A673 (cell line): ENCODE measurements around the gene ARHGEF4. TPM values are rescaled to one million over a fixed set of nuclear protein-coding genes. Genes with fewer than 3 reads are reported as not detected.

Experiments
- BruUV-seq: library from RNA; stranded (reverse); fragments of 400-500 nt; replicated peaks from 2 replicates; lab custom pipeline; 2021; lab: Mats Ljungman, UMichigan
- CTCF ChIA-PET: fragments of 300-600 bp; sonication (Branson Sonifier 250); formaldehyde crosslinking; loops from one replicate; lab custom pipeline; 2022; ENCODE audit warnings: antibody characterized with exemption; lab: Charles Lee
- POLR2A ChIA-PET: fragments of 300-600 bp; sonication (Branson Sonifier 250); formaldehyde crosslinking; loops from one replicate; lab custom pipeline; 2022; ENCODE audit warnings: antibody characterized with exemption; ENCODE audit not compliant: low non-redundant PET; lab: Charles Lee
- DNase-seq: peaks from one replicate; pipeline ENCODE4 v3.0.0-alpha.2; 2015; ENCODE audit warnings: low spot score
- H3K27ac ChIP-seq: fragments of 200-600 bp; sonication (generic); 2 replicates; pipeline ENCODE4 v1.5.1; 2016; ENCODE audit warnings: mixed run types, low read depth, mild to moderate bottlenecking, mixed read lengths, antibody characterized with exemption, low read length; ENCODE audit not compliant: poor library complexity, severe bottlenecking
- H3K27me3 ChIP-seq: fragments of 200-600 bp; sonication (generic); replicated peaks from 2 replicates; pipeline ENCODE4 v1.6.1; 2017; ENCODE audit warnings: mixed run types, low read depth, mild to moderate bottlenecking, mixed read lengths, antibody characterized with exemption, low read length; ENCODE audit not compliant: insufficient read depth, poor library complexity
- H3K36me3 ChIP-seq: fragments of 200-600 bp; sonication (generic); 2 replicates; pipeline ENCODE4 v1.6.1; 2016; ENCODE audit warnings: mixed run types, mild to moderate bottlenecking, mixed read lengths, antibody characterized with exemption, low read length; ENCODE audit not compliant: insufficient read depth, poor library complexity, severe bottlenecking
- H3K4me1 ChIP-seq: fragments of 200-600 bp; sonication (generic); 2 replicates; pipeline ENCODE4 v1.6.1; 2017; ENCODE audit warnings: mixed run types, mild to moderate bottlenecking, mixed read lengths, antibody characterized with exemption, low read length; ENCODE audit not compliant: insufficient read depth, poor library complexity, severe bottlenecking
- H3K4me3 ChIP-seq: fragments of 200-600 bp; sonication (generic); 2 replicates; pipeline ENCODE4 v1.5.1; 2016; ENCODE audit warnings: low read depth, mixed run types, mild to moderate bottlenecking, mixed read lengths, low read length; ENCODE audit not compliant: poor library complexity, severe bottlenecking
- H3K9me3 ChIP-seq: fragments of 200-600 bp; sonication (generic); 2 replicates; pipeline ENCODE4 v1.6.1; 2016; ENCODE audit warnings: mixed run types, low read depth, mild to moderate bottlenecking, mixed read lengths, antibody characterized with exemption, low read length; ENCODE audit not compliant: poor library complexity, severe bottlenecking
- EZH2 ChIP-seq: fragments of 200-600 bp; sonication (generic); IDR thresholded peaks from 2 replicates; pipeline ENCODE4 v1.6.1; 2017; ENCODE audit warnings: borderline replicate concordance, low read depth, mild to moderate bottlenecking, mixed read lengths, antibody characterized with exemption, low read length; ENCODE audit not compliant: poor library complexity, severe bottlenecking
- intact Hi-C: fragments of 100-400 bp; cut with micrococcal nuclease; formaldehyde crosslinking; loops from one replicate; pipeline ENCODE4 v1.10.0; 2022; ENCODE audit not compliant: unreplicated experiment
- total RNA-seq: library from RNA; stranded (reverse); gene quantifications from 2 replicates; pipeline ENCODE4 v1.2.3, GENCODE V29; 2021
- TF ChIP-seq, protein P1 (sequence below): fragments of 300-800, 200-600 bp; sonication (generic); conservative IDR thresholded peaks from 2 replicates; pipeline ENCODE4 v1.5.1; 2017; ENCODE audit warnings: low read depth, mild to moderate bottlenecking, antibody characterized with exemption, low read length, moderate library complexity, mixed read lengths

Gene ARHGEF4
- total RNA-seq, 1 experiment from 2014 or later = 2.1 TPM

- POLR2A ChIA-PET = no interaction called here
- TF ChIP-seq, protein P1, sequence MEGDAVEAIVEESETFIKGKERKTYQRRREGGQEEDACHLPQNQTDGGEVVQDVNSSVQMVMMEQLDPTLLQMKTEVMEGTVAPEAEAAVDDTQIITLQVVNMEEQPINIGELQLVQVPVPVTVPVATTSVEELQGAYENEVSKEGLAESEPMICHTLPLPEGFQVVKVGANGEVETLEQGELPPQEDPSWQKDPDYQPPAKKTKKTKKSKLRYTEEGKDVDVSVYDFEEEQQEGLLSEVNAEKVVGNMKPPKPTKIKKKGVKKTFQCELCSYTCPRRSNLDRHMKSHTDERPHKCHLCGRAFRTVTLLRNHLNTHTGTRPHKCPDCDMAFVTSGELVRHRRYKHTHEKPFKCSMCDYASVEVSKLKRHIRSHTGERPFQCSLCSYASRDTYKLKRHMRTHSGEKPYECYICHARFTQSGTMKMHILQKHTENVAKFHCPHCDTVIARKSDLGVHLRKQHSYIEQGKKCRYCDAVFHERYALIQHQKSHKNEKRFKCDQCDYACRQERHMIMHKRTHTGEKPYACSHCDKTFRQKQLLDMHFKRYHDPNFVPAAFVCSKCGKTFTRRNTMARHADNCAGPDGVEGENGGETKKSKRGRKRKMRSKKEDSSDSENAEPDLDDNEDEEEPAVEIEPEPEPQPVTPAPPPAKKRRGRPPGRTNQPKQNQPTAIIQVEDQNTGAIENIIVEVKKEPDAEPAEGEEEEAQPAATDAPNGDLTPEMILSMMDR = no peak
- TF ChIP-seq EZH2 = no peak
- CTCF ChIA-PET = no interaction called here
- no peaks in the 10 kb centered on the region for H3K4me1 ChIP-seq
- no peaks in the 10 kb centered on the region for H3K36me3 ChIP-seq
- DNase-seq = no peak
- H3K9me3 ChIP-seq = no peaks in the 10 kb centered on the region
- intact Hi-C loops = no loop called here
- BruUV-seq = no TSS peak
- no peak overlapping the region for H3K4me3 ChIP-seq
- peaks cover 41% of the 10 kb centered on the region for H3K27me3 ChIP-seq
- H3K27ac ChIP-seq = no peak overlapping the region
Observed at GRCh38 chr2:130892793-130893785, 56.4 kb downstream of the ARHGEF4 start.

DNA sequence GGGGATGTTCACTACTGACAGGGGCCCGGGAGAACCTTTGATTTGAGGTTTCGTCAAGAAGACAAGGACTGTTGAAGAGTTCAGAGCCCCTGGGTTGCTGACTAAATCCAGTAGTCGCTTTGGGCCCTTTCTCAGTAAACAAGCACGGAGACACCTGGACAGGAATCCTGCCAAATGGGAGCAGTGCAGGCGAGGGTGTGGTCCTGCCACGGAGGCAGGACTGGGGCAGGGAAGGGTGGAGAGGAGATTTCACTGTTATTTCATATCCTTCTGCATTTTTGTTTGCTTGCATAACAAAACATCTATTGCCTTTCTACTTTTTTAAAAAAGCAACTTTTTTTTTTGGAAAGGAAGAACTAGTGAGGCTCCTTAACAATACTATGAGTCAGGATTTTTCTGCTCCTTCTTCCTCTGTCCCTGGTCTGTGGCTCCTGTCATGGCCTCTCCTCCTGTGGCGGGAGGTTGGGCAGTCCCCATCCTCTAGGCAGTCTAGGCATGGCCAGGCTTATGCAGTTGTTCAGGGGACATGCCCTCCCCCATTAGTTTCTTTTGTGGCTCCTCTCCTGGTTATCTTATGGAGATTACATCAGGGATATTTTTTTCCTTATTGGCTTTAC is 57.7 kb downstream of the ARHGEF4 start:
- POLR2A ChIA-PET = no interaction called here
- TF ChIP-seq, protein P1 = no peak
- no peak for TF ChIP-seq EZH2
- no peaks in the 10 kb centered on the region for H3K4me1 ChIP-seq
- DNase-seq = no peak
- H3K4me3 ChIP-seq = no peak overlapping the region
- no peaks in the 10 kb centered on the region for H3K9me3 ChIP-seq
- peaks cover 41% of the 10 kb centered on the region for H3K27me3 ChIP-seq
- no TSS peak for BruUV-seq
- H3K27ac ChIP-seq = no peak overlapping the region
- intact Hi-C loops = no loop called here
- no peaks in the 10 kb centered on the region for H3K36me3 ChIP-seq
- CTCF ChIA-PET = no interaction called here

DNA sequence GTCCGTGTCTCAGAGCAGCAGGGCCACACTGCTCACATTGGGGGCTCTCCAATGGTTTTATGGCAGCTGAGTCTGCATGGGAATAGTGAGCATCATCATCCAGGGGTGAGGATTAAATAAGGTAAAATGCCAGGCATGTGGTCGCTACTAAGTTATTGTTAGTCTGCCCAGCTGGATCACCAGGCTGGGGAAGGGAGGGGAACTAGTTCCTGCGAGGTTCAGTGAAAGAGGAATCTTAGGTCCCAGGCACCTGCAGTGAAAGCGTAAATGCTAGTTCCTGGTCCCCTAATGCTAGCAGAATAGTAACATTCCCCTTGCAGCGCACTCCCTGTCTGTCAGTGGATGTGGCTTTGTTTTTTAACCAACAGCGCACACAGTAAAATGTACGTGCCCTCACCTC is 60.1 kb downstream of the ARHGEF4 start:
- no TSS peak for BruUV-seq
- Histone ChIP-seq H3K27ac (no peak overlapping the region), H3K4me1 (no peaks in the 10 kb centered on the region), H3K27me3 (peaks cover 19% of the 10 kb centered on the region), H3K4me3 (no peak overlapping the region), H3K9me3 (no peaks in the 10 kb centered on the region), H3K36me3 (no peaks in the 10 kb centered on the region)
- ChIA-PET POLR2A (no interaction called here), CTCF (no interaction called here)
- TF ChIP-seq EZH2 = no peak
- intact Hi-C loops = no loop called here
- no peak for DNase-seq
